Epithelial cell of prostate (primary cell): ENCODE data around the gene PLD3.

Experiments
- DNase-seq: peaks from one replicate; pipeline ENCODE4 v3.0.0-alpha.2; 2011; ENCODE audit warnings: low read depth, low spot score
- H3K27ac ChIP-seq: fragments of 450-650 bp; 2 replicates; pipeline ENCODE4 v1.5.1; 2017; ENCODE audit warnings: mild to moderate bottlenecking

PLD3 gene

GRCh38 chr19:40348125-40348913 is at the start of gene PLD3, which contains the start of gene C19orf47:
Gene PLD3, plus strand, starts transcription at chr19:40348695. Its CDS starts 17,789 bp downstream, at chr19:40366484.
Gene C19orf47, minus strand, starts transcription at chr19:40348397. Its CDS starts 6,540 bp downstream, at chr19:40341857.
- peak; percentile 95 for DNase-seq
- peak within 1 kb of the TSS; percentile 40 for H3K27ac ChIP-seq

GRCh38 chr19:40300668-40301067 is 47.8 kb upstream of the PLD3 start:
- no peak overlapping the region for H3K27ac ChIP-seq
- no peak for DNase-seq

- peak; percentile 37 for DNase-seq
- H3K27ac ChIP-seq, result peak overlapping the region; percentile 79
Observed at GRCh38 chr19:40302224-40303011, 46.1 kb upstream of the PLD3 start.

GRCh38 chr19:40303765-40304164 is 44.7 kb upstream of the PLD3 start:
- peak overlapping the region; percentile 45 for H3K27ac ChIP-seq
- DNase-seq, result no peak

- H3K27ac ChIP-seq, result peak overlapping the region; percentile 45
Observed at GRCh38 chr19:40304306-40304705, 44.2 kb upstream of the PLD3 start.

GRCh38 chr19:40305403-40305802 is 43.1 kb upstream of the PLD3 start:
- peak; percentile 45 for DNase-seq
- no peak overlapping the region for H3K27ac ChIP-seq

More at GRCh38 chr19:40304306-40304705, 44.2 kb upstream of the PLD3 start:
- no peak for DNase-seq

GRCh38 chr19:40309666-40310065 is 38.8 kb upstream of the PLD3 start:
- DNase-seq, result no peak

GRCh38 chr19:40312533-40312932 is 36.0 kb upstream of the PLD3 start:
- no peak for DNase-seq
- no peak overlapping the region for H3K27ac ChIP-seq

More at GRCh38 chr19:40309666-40310065, 38.8 kb upstream of the PLD3 start:
- H3K27ac ChIP-seq, result no peak overlapping the region

GRCh38 chr19:40313229-40313983 is 35.1 kb upstream of the PLD3 start:
- no peak overlapping the region for H3K27ac ChIP-seq
- DNase-seq, result no peak

GRCh38 chr19:40314656-40315055 is 33.8 kb upstream of the PLD3 start:
- H3K27ac ChIP-seq, result no peak overlapping the region
- DNase-seq, result no peak

- H3K27ac ChIP-seq, result no peak overlapping the region
- DNase-seq, result no peak
Observed at GRCh38 chr19:40315812-40316470, 32.6 kb upstream of the PLD3 start.

GRCh38 chr19:40317338-40317737 is 31.2 kb upstream of the PLD3 start:
- no peak overlapping the region for H3K27ac ChIP-seq
- no peak for DNase-seq

- DNase-seq, result no peak
- no peak overlapping the region for H3K27ac ChIP-seq
Observed at GRCh38 chr19:40320558-40320935, 27.9 kb upstream of the PLD3 start.

GRCh38 chr19:40321076-40321475 is 27.4 kb upstream of the PLD3 start:
- no peak for DNase-seq
- H3K27ac ChIP-seq, result no peak overlapping the region

GRCh38 chr19:40321566-40322270 is 26.8 kb upstream of the PLD3 start:
- no peak for DNase-seq
- no peak overlapping the region for H3K27ac ChIP-seq

GRCh38 chr19:40322271-40322610 is 26.3 kb upstream of the PLD3 start:
- no peak overlapping the region for H3K27ac ChIP-seq
- DNase-seq, result no peak

- no peak overlapping the region for H3K27ac ChIP-seq
- DNase-seq, result no peak
Observed at GRCh38 chr19:40322951-40323615, 25.4 kb upstream of the PLD3 start.

- H3K27ac ChIP-seq, result no peak overlapping the region
- no peak for DNase-seq
Observed at GRCh38 chr19:40323705-40324104, 24.8 kb upstream of the PLD3 start.

- H3K27ac ChIP-seq, result no peak overlapping the region
- no peak for DNase-seq
Observed at GRCh38 chr19:40326201-40326600, 22.3 kb upstream of the PLD3 start.
